Stomach (tissue), 4 donors: ENCODE measurements around the gene CREBZF.
"Not testable (repeated sequence)": the region's sequence is repeated elsewhere in the genome, so short reads cannot be mapped to it uniquely, and the experiment has no call there.

Experiments used
- EP300 ChIP-seq: sonication (generic); formaldehyde crosslinking; IDR thresholded peaks from one replicate; pipeline ENCODE4 v1.6.1; 2017; ENCODE audit warnings: antibody characterized with exemption
- POLR2A ChIP-seq, 4 donors: fragments of 450-650 bp; IDR thresholded peaks; one replicate each; pipeline ENCODE4 v1.6.1; 2016; ENCODE audit warnings: antibody characterized with exemption in 4 of 4, control low read depth in 2 of 4, mild to moderate bottlenecking in 1 of 4, moderate library complexity in 1 of 4
- POLR2AphosphoS5 ChIP-seq, 3 donors: sonication (generic); formaldehyde crosslinking; IDR thresholded peaks; one replicate each; pipeline ENCODE4 v1.6.1; 2016; ENCODE audit warnings: antibody characterized with exemption in 3 of 3
- TF ChIP-seq, protein P1 (sequence below), 7 experiments: fragments of 450-650 bp in 4 of 7; fragments of 200-600 bp in 3 of 7; sonication (generic) in 3 of 7; IDR thresholded peaks; one replicate each; pipeline ENCODE4 v1.5.1; 2016 to 2019; ENCODE audit warnings: antibody characterized with exemption in 7 of 7, control low read depth in 2 of 7, mild to moderate bottlenecking in 1 of 7

GRCh38 chr11:85611643-85612042 is 53.3 kb downstream of the CREBZF start:
- TF ChIP-seq, protein P1, sequence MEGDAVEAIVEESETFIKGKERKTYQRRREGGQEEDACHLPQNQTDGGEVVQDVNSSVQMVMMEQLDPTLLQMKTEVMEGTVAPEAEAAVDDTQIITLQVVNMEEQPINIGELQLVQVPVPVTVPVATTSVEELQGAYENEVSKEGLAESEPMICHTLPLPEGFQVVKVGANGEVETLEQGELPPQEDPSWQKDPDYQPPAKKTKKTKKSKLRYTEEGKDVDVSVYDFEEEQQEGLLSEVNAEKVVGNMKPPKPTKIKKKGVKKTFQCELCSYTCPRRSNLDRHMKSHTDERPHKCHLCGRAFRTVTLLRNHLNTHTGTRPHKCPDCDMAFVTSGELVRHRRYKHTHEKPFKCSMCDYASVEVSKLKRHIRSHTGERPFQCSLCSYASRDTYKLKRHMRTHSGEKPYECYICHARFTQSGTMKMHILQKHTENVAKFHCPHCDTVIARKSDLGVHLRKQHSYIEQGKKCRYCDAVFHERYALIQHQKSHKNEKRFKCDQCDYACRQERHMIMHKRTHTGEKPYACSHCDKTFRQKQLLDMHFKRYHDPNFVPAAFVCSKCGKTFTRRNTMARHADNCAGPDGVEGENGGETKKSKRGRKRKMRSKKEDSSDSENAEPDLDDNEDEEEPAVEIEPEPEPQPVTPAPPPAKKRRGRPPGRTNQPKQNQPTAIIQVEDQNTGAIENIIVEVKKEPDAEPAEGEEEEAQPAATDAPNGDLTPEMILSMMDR (IDR thresholded peaks at IDR 0.05) = not testable (repeated sequence)
- TF ChIP-seq EP300; POLR2AphosphoS5 (IDR thresholded peaks at IDR 0.05); POLR2A (IDR thresholded peaks at IDR 0.05): not testable (repeated sequence)
